ENCODE measurements around the gene EFNA5.

The EFNA5 gene

DNA sequence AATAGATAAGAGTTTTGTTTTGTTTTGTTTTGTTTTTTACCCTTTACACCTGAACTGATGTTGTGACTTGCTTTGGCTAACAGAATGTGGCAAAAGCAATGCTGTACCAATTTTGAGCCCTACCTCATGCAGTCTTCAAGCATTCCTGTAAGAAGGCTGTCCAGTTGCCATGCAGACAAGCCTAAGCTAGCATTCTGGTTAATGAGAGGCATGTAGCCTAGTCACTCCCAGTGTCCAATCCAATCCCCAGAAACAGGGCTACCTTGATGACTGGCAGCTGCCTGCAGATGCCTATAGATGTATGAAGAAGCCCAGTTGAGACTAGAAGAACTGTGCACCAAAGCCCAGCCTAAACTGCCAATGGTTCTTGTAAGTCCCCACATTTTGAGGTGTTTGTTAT lies 9.4 kb upstream of the EFNA5 start:
- DNase-seq (ENCODE audit: low read depth, low spot score), result no peak
- Histone ChIP-seq H3K9me3 (ENCODE audit: low read depth, low read length) (no peaks in the 10 kb centered on the region), H3K9ac (ENCODE audit: insufficient read length) (no peak overlapping the region), H3K36me3 (ENCODE audit: insufficient read depth, low read length) (no peaks in the 10 kb centered on the region), H3K4me3 (no peak overlapping the region), H3K27ac (no peak overlapping the region)
- no peak for TF ChIP-seq POLR2AphosphoS5 (IDR thresholded peaks at IDR 0.05; ENCODE audit: borderline replicate concordance, low read depth, low read length)
- no peak for TF ChIP-seq EZH2 (IDR thresholded peaks at IDR 0.05)
- TF ChIP-seq FOXP2 (optimal IDR thresholded peaks at IDR 0.05; ENCODE audit: control extremely low read depth, extremely low read length, insufficient read depth), result no peak

DNA sequence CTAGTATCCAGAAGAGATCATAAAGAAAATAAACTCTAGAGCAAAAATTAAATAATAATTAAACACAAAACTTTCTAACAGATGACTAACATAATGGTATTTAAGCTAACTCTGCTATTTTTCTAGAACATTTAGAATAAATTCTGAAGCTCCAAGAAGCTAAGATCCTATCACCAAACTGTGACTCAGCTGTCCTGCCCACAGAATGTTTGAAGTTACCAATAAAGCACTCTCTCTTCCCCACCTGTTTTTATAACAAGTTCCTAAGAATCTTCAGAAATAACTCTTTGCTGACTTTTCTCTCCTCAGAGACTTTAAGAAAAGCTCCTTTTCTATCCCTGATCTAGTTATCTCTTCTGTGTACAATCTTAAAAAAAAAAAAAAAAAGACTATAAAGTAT lies 6.0 kb upstream of the EFNA5 start:
- Histone ChIP-seq H3K4me3 (no peak overlapping the region), H3K9ac (ENCODE audit: insufficient read length) (no peak overlapping the region), H3K36me3 (ENCODE audit: insufficient read depth, low read length) (no peaks in the 10 kb centered on the region), H3K9me3 (ENCODE audit: low read depth, low read length) (no peaks in the 10 kb centered on the region), H3K27ac (no peak overlapping the region)
- TF ChIP-seq FOXP2 (optimal IDR thresholded peaks at IDR 0.05; ENCODE audit: control extremely low read depth, extremely low read length, insufficient read depth) (no peak), POLR2AphosphoS5 (IDR thresholded peaks at IDR 0.05; ENCODE audit: borderline replicate concordance, low read depth, low read length) (no peak), EZH2 (IDR thresholded peaks at IDR 0.05) (no peak)
- DNase-seq (ENCODE audit: low read depth, low spot score), result no peak

DNA sequence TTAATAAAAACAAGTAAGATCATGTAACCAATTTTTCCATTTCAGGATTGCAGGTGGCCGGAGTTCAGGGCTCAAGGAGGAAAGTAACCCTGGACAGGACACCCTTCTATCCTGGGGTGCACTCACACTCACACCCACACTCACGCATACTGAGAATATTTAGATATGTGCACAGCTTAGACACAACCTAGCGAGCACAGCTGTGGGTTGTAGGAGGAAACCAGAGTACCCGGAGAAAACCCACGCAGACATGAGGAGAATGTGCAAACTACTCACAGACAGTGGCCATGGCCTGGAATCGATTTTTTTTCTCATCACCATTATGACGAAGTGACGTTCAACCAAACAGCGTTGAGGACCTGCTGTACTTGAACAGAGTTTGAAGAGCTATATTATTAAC lies 4.5 kb upstream of the EFNA5 start:
- Histone ChIP-seq H3K9ac (ENCODE audit: insufficient read length) (no peak overlapping the region), H3K36me3 (ENCODE audit: insufficient read depth, low read length) (no peaks in the 10 kb centered on the region), H3K9me3 (ENCODE audit: low read depth, low read length) (no peaks in the 10 kb centered on the region), H3K4me3 (no peak overlapping the region), H3K27ac (no peak overlapping the region)
- DNase-seq (ENCODE audit: low read depth, low spot score), result no peak
- TF ChIP-seq EZH2 (IDR thresholded peaks at IDR 0.05) (no peak), POLR2AphosphoS5 (IDR thresholded peaks at IDR 0.05; ENCODE audit: borderline replicate concordance, low read depth, low read length) (no peak), FOXP2 (optimal IDR thresholded peaks at IDR 0.05; ENCODE audit: control extremely low read depth, extremely low read length, insufficient read depth) (no peak)

DNA sequence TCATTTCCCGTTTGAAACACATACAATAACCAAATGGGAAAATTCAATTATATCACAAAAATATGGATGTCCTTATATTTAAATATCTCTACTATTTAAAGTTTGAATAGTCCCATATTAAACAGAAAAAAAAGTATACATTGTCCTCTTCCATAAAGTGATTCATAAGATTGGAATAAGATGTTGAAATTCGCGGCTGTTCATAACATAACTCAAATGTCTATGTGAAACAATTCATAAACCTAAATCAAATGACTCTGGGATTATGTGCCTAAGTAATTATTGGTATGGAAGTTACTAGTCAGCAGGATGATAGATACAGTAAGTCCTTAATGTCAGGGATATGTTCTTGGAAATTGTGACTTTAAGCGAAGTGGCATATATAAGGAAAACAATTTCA lies 3.9 kb upstream of the EFNA5 start:
- H3K9me3 ChIP-seq (ENCODE audit: low read depth, low read length), result no peaks in the 10 kb centered on the region
- H3K9ac ChIP-seq (ENCODE audit: insufficient read length), result no peak overlapping the region
- no peak overlapping the region for H3K27ac ChIP-seq
- DNase-seq (ENCODE audit: low read depth, low spot score), result no peak
- TF ChIP-seq EZH2 (IDR thresholded peaks at IDR 0.05), result no peak
- TF ChIP-seq POLR2AphosphoS5 (IDR thresholded peaks at IDR 0.05; ENCODE audit: borderline replicate concordance, low read depth, low read length), result no peak
- no peak for TF ChIP-seq FOXP2 (optimal IDR thresholded peaks at IDR 0.05; ENCODE audit: control extremely low read depth, extremely low read length, insufficient read depth)
- no peak overlapping the region for H3K4me3 ChIP-seq
- H3K36me3 ChIP-seq (ENCODE audit: insufficient read depth, low read length), result no peaks in the 10 kb centered on the region

DNA sequence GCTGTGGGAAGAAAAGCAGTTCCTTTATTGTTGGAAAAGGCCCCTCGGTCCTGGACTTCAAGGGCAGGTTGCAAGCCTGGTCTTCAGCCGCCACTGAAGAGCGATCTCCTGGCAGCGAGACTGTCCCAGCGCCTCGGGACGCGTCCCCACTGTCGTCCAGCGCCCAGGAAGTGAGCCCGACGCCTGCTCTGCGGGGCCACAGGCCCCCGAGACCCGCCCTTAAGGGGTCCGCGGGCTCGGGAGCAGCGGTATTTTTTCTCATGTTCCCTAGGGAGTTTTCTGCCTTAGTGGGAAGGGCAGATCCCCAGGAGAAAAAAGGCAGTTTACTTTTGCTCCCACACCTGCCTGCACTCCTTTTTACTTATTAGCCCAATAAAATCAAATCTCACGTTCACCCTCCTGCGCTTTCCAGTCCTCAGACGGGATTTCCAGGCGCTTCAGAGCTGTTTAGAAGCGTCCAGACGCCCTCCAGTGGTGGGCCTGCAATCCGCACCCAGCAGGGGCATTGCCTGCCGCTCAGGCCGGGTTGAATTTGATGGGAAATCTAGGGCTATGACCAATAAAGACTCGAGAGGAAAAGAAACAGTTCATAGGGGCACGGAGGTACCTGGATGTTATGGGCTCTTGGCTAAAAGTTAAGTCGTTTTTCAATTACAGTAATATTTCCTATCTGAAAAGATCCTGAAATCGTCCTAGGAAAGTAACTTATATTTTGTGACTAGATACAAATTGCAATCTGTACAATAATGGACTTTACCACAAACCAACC lies 2.8 kb upstream of the EFNA5 start:
- peak overlapping the region; percentile 51 for H3K9ac ChIP-seq (ENCODE audit: insufficient read length)
- H3K27ac ChIP-seq, result no peak overlapping the region
- peak; percentile 77 for DNase-seq (ENCODE audit: low read depth, low spot score)
- peak overlapping the region; percentile 91 for H3K4me3 ChIP-seq
- no peaks in the 10 kb centered on the region for H3K36me3 ChIP-seq (ENCODE audit: insufficient read depth, low read length)
- H3K9me3 ChIP-seq (ENCODE audit: low read depth, low read length), result no peaks in the 10 kb centered on the region
- TF ChIP-seq EZH2 (IDR thresholded peaks at IDR 0.05) (no peak), FOXP2 (optimal IDR thresholded peaks at IDR 0.05; ENCODE audit: control extremely low read depth, extremely low read length, insufficient read depth) (no peak), POLR2AphosphoS5 (IDR thresholded peaks at IDR 0.05; ENCODE audit: borderline replicate concordance, low read depth, low read length) (no peak)

DNA sequence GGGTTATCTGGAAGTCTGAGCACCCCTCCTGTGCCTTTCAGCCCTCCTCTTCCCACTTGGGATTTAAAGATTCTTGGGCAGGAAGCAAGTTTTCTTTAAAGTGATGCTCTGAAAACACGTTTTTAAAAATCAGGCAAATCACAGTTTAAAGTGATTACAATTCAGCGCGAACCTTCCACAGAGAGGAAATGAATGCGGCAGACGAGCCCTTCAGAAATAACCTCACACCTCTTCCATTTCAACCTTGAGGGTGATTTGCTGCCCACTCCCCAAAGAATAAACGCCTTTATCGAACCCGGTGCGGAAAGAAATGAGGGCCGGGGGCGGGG lies 2.3 kb upstream of the EFNA5 start:
- no peaks in the 10 kb centered on the region for H3K36me3 ChIP-seq (ENCODE audit: insufficient read depth, low read length)
- TF ChIP-seq EZH2 (IDR thresholded peaks at IDR 0.05) (no peak), FOXP2 (optimal IDR thresholded peaks at IDR 0.05; ENCODE audit: control extremely low read depth, extremely low read length, insufficient read depth) (no peak), POLR2AphosphoS5 (IDR thresholded peaks at IDR 0.05; ENCODE audit: borderline replicate concordance, low read depth, low read length) (no peak)
- H3K4me3 ChIP-seq, result peak overlapping the region; percentile 91
- peak overlapping the region; percentile 51 for H3K9ac ChIP-seq (ENCODE audit: insufficient read length)
- no peak for DNase-seq (ENCODE audit: low read depth, low spot score)
- peak overlapping the region; percentile 28; the same call in 1 of the 2 replicates for H3K27ac ChIP-seq
- H3K9me3 ChIP-seq (ENCODE audit: low read depth, low read length), result no peaks in the 10 kb centered on the region

DNA sequence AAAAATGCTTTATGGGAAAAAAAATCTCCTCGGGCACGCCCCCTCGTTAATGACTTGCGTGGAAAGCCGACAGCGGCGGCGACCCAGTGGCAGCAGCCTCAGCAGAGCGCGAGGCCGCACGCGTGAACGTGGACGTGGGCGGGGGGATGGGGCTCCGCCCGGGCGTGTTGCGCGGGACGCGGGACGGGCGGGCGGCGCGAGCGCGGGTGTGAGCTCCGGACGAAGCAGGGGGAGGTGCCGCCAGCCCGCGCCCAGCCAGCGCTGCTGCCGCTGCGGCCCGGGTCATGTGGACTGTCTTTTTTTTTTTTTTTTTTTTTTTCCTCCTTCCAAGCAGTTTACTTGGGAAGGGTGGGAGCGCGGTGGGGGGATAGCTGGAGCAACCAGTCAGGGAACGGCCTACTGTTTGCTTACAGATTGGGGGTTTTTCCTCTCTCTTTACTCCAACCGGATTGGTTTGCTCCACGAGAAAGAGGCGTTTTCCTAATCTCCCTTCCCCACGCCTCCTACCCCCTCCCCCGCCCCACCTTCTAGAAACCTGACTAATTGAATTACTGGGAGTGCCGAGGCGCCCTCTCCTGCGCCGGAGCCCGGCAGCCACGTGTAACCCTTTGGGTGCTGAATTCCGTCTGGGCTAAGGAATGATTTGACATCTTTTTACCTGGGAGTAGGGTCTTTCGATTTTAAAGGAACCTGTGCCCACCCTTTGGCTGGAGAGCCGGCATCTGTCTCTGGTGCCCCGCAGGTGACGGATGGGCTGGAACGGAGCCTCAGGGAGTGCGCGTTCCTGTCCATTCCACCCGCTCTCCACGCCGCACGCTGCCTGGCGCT lies 1.7 kb upstream of the EFNA5 start:
- TF ChIP-seq POLR2AphosphoS5 (IDR thresholded peaks at IDR 0.05; ENCODE audit: borderline replicate concordance, low read depth, low read length) (0 out of 2 replicates have a peak, but pooled peaks have one; percentile 11), FOXP2 (optimal IDR thresholded peaks at IDR 0.05; ENCODE audit: control extremely low read depth, extremely low read length, insufficient read depth) (no peak)
- Histone ChIP-seq H3K36me3 (ENCODE audit: insufficient read depth, low read length) (no peaks in the 10 kb centered on the region), H3K4me3 (peak overlapping the region; percentile 91), H3K9me3 (ENCODE audit: low read depth, low read length) (no peaks in the 10 kb centered on the region), H3K9ac (ENCODE audit: insufficient read length) (peak overlapping the region; percentile 74), H3K27ac (peak overlapping the region; percentile 28)
- DNase-seq (ENCODE audit: low read depth, low spot score), result peak; percentile 83

DNA sequence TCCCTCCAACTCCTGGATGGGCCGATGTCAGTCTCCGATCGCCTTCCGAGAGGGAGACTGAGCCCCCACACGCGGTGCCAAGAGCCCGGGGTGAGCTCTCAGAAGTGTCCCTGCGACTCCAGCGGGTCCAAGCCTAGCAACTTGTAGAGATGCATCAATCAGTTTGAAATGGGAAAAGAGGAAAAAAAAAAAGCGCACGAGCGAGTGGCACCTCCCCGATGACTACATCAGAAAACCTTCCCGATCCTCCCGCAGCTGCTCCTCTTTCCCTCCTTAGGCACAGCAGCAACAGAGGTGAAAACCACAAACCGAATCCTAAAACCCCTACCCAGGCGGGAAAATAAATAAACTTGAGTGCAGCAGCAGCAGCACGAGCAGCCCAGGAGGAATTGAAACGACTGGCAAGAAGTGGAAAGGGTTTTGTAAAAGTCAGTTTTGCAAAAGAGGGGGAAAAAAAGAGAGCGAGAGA lies 1.0 kb upstream of the EFNA5 start:
- Histone ChIP-seq H3K27ac (peak overlapping the region; percentile 7), H3K4me3 (peak overlapping the region; percentile 91), H3K9me3 (ENCODE audit: low read depth, low read length) (no peaks in the 10 kb centered on the region), H3K36me3 (ENCODE audit: insufficient read depth, low read length) (no peaks in the 10 kb centered on the region), H3K9ac (ENCODE audit: insufficient read length) (peak overlapping the region; percentile 74)
- TF ChIP-seq EZH2 (IDR thresholded peaks at IDR 0.05) (no peak), POLR2AphosphoS5 (IDR thresholded peaks at IDR 0.05; ENCODE audit: borderline replicate concordance, low read depth, low read length) (peak; percentile 38; the same call in 1 of the 2 replicates), FOXP2 (optimal IDR thresholded peaks at IDR 0.05; ENCODE audit: control extremely low read depth, extremely low read length, insufficient read depth) (no peak)
- peak; percentile 53 for DNase-seq (ENCODE audit: low read depth, low spot score)

Measured in SK-N-MC (cell line).